T-cell (primary cell): Measurements from ENCODE around the gene PRR5. TPM values are rescaled to one million over a fixed set of nuclear protein-coding genes. Genes with fewer than 3 reads are reported as not detected.
"Not testable (repeated sequence)": the region's sequence is repeated elsewhere in the genome, so short reads cannot be mapped to it uniquely, and the experiment has no call there.

ENCODE experiments used
- ATAC-seq, 4 experiments: fragments of 200-7000 bp in 3 of 4; fragments of 150-1000 bp in 1 of 4; cut with Tn5 transposase; replicated peaks in 1 of 4; 1 replicate in 3 of 4; 2 replicates in 1 of 4; pipeline ENCODE4 v1.10.0; 2021; ENCODE audit warnings: moderate library complexity in 3 of 4, mild to moderate bottlenecking in 2 of 4, moderate number of reproducible peaks in 1 of 4
- CTCF ChIA-PET, 2 donors: fragments of 300-600 bp; sonication (Branson Sonifier 250); formaldehyde crosslinking; loops; one replicate each; lab custom pipeline; 2022; ENCODE audit warnings: antibody characterized with exemption in 2 of 2; lab: Charles Lee
- POLR2A ChIA-PET, 2 donors: fragments of 300-600 bp; sonication (Branson Sonifier 250); formaldehyde crosslinking; loops; one replicate each; lab custom pipeline; 2022; ENCODE audit warnings: antibody characterized with exemption in 2 of 2; lab: Charles Lee
- DNase-seq, 35 experiments: peaks; one replicate each; pipeline versions ENCODE4 v3.0.0 to v3.0.0-alpha.2; 2013 to 2023
- H3K27ac ChIP-seq: one replicate; pipeline ENCODE4 v1.5.1; 2013; ENCODE audit warnings: low read length
- H3K27me3 ChIP-seq, 2 experiments: replicated peaks in 1 of 2; 1 replicate in 1 of 2; 2 replicates in 1 of 2; pipeline versions ENCODE4 v1.6.1 to v1.7.0; 2013; ENCODE audit warnings: low read length in 1 of 2, mixed read lengths in 1 of 2; ENCODE audit not compliant: control insufficient read depth in 2 of 2, insufficient read depth in 2 of 2; ENCODE audit errors: extremely low read depth in 1 of 2
- H3K36me3 ChIP-seq, 2 donors: 1 replicate in 1 of 2; 2 replicates in 1 of 2; pipeline versions ENCODE4 v1.6.1 to v1.7.0; 2013; ENCODE audit warnings: low read length in 1 of 2; ENCODE audit not compliant: control insufficient read depth in 2 of 2, insufficient read depth in 1 of 2; ENCODE audit errors: extremely low read depth in 1 of 2
- H3K4me1 ChIP-seq, 2 experiments: 1 replicate in 1 of 2; 2 replicates in 1 of 2; pipeline versions ENCODE4 v1.6.1 to v1.7.0; 2013; ENCODE audit warnings: low read length in 2 of 2, mixed read lengths in 1 of 2; ENCODE audit not compliant: insufficient read depth in 2 of 2, control insufficient read depth in 1 of 2; ENCODE audit errors: extremely low read depth in 1 of 2
- H3K4me3 ChIP-seq, 2 donors: 1 replicate in 1 of 2; 2 replicates in 1 of 2; pipeline versions ENCODE4 v1.5.1 to v1.7.0; 2013; ENCODE audit warnings: mild to moderate bottlenecking in 2 of 2, low read length in 1 of 2, moderate library complexity in 1 of 2; ENCODE audit not compliant: control insufficient read depth in 1 of 2; ENCODE audit errors: extremely low read depth in 1 of 2
- H3K9me3 ChIP-seq: 2 replicates; pipeline ENCODE4 v1.7.0; 2013
- H3K27ac Mint-ChIP-seq, 2 donors: one replicate each; pipeline ENCODE4 v1.8.0; 2020 to 2021; ENCODE audit warnings: mild to moderate bottlenecking in 2 of 2, mixed read lengths in 2 of 2
- H3K27me3 Mint-ChIP-seq, 2 donors: one replicate each; pipeline ENCODE4 v1.8.0; 2021 to 2022; ENCODE audit warnings: mixed read lengths in 2 of 2
- H3K36me3 Mint-ChIP-seq: one replicate; pipeline ENCODE4 v1.8.0; 2021; ENCODE audit warnings: mixed read lengths
- H3K4me1 Mint-ChIP-seq, 3 donors: one replicate each; pipeline ENCODE4 v1.8.0; 2020 to 2022; ENCODE audit warnings: mixed read lengths in 3 of 3, mild to moderate bottlenecking in 1 of 3
- H3K4me3 Mint-ChIP-seq, 3 donors: one replicate each; pipeline ENCODE4 v1.8.0; 2020 to 2022; ENCODE audit warnings: mild to moderate bottlenecking in 3 of 3, mixed read lengths in 3 of 3, moderate library complexity in 3 of 3
- H3K9me3 Mint-ChIP-seq, 3 donors: one replicate each; pipeline ENCODE4 v1.8.0; 2020 to 2022; ENCODE audit warnings: mixed read lengths in 3 of 3
- WGBS: methylation state at CpG from one replicate; pipeline ENCODE4 v1.1.5; 2013; ENCODE audit warnings: missing lambda C conversion rate; ENCODE audit not compliant: insufficient coverage; 5-methylcytosine and 5-hydroxymethylcytosine counted together
- total RNA-seq, 35 experiments: library from RNA in 6 of 35; stranded (reverse) in 6 of 35; fragments of 120-200 nt in 1 of 35; gene quantifications; one replicate each; pipeline versions ENCODE4 v1.2.1 to v1.2.4 and lab custom pipeline; 2013 to 2026

Gene PRR5
- total RNA-seq, 5 donors from 2014 or later (not counting 1 experiment from before 2014, with no cell fraction given), result 37.0 to 64.0 (median 58.7) TPM

DNA sequence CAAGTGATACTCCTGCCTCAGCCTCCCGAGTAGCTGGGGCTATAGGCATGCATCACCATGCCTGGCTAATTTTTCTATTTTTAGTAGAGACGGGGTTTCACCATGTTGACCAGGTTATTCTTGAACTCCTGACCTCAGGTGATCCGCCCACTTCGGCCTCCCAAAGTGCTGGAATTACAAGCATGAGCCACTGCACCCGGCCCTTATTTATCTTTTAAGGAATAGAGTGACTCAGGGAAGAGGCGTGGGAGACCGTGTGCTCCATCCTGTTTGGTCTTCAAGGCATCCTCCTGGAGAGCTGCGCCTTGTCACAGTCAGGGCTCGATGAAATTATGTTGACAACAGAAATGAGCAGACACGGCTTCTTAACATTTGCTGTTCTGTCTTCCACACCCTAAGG, 37.7 kb downstream of the PRR5 start:
- H3K36me3 ChIP-seq, H3K27ac Mint-ChIP-seq, POLR2A ChIA-PET, H3K4me3 ChIP-seq, H3K36me3 Mint-ChIP-seq, DNase-seq, H3K9me3 ChIP-seq, H3K27me3 ChIP-seq, H3K4me3 Mint-ChIP-seq, H3K9me3 Mint-ChIP-seq, H3K27ac ChIP-seq, H3K4me1 Mint-ChIP-seq, ATAC-seq, CTCF ChIA-PET, H3K27me3 Mint-ChIP-seq: not testable (repeated sequence)
- no CpG with 5 or more reads among the region's 10 CpGs for WGBS
- H3K4me1 ChIP-seq, result peaks cover 0 to 12% of the 10 kb centered on the region in 2 experiments

DNA sequence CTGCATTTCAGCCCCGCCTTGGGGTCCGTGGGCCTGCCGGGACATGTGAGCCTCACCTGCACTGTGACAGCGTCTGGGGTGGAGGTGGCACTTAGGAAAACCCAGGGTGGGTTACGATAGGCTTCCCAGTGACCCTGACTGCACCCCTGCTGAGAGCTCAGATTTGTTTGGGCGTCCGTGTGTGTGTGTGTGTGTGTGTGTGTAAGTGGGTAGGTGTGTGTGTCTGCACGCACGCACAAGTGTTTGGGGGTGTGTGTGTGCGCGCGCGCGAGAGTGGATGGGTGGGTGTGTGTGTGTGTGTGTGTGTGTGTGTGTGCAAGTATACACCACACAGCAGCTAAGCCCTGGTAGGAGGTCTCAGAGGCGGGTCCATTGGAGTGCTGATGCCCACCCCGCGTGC, 38.3 kb downstream of the PRR5 start:
- Mint-ChIP-seq H3K4me1 (peaks cover 3 to 6% (median 3%) of the 10 kb centered on the region in 3 donors), H3K36me3 (no peaks in the 10 kb centered on the region), H3K27ac (no peak overlapping the region), H3K27me3 (no peaks in the 10 kb centered on the region), H3K9me3 (no peaks in the 10 kb centered on the region), H3K4me3 (no peak overlapping the region)
- Histone ChIP-seq H3K27ac (no peak overlapping the region), H3K9me3 (no peaks in the 10 kb centered on the region), H3K4me3 (no peak overlapping the region), H3K27me3 (peaks cover 0 to 2% of the 10 kb centered on the region in 2 experiments), H3K4me1 (peaks cover 0 to 12% of the 10 kb centered on the region in 2 experiments), H3K36me3 (peaks cover 0 to 2% of the 10 kb centered on the region in 2 donors)
- DNase-seq, result no peak
- CTCF ChIA-PET, result interaction anchor here in 1 of 2 donors (0.6 kb wide), 1 partner anchor 1866 kb away, joined by 4 read pairs; no protein-coding TSS in a partner anchor
- ATAC-seq, result no peak
- WGBS, result 100% methylated on average over 1 of the region's 17 CpGs
- POLR2A ChIA-PET, result no interaction called here

DNA sequence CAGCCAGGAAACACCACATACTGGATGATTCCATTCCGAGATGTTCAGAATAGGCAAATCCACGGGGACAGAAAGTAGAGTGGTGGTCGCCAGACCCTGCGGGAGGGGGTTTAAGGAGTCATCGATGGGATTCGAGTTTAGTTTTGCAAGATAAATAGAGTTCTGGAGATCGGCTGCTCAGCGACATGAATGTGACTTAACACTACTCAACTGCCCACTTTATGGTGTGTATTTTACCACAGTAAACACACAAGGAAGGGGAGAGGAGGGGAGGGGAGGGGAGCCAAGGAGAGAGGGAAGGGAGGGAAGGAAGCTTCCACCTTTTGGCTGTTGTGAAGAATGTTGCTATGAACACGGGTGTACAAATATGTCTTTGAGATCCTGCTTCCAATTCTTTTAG, 39.9 kb downstream of the PRR5 start:
- POLR2A ChIA-PET, result no interaction called here

DNA sequence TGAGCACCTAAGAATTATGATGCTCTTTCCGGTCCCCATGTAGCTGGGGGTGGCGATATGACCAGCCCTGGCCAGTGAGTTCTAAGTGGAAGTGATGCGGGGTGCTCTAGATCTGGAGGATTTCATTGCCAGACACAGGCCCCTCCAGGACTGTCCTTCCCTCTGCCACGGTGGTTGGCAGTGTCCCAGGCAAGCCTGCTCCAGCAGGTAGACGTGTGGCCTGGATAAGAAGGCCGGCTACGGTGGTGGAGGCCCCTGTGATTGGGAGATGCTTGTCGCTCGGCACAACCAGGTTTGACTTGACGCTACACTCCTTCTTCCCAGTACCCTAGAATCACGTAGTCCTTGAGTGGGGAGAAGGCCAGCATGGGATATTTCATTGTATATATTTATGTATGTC, 41.2 kb downstream of the PRR5 start:
- H3K4me1 ChIP-seq, result no peaks in the 10 kb centered on the region
- 83% methylated on average over 3 of the region's 11 CpGs for WGBS

More for the DNA sequence above, 39.9 kb downstream of the PRR5 start:
- no peaks in the 10 kb centered on the region for H3K4me1 ChIP-seq
- no peak for ATAC-seq
- H3K9me3 ChIP-seq, result no peaks in the 10 kb centered on the region
- H3K9me3 Mint-ChIP-seq, result no peaks in the 10 kb centered on the region
- peaks cover 0 to 10% of the 10 kb centered on the region in 2 experiments for H3K27me3 ChIP-seq
- CTCF ChIA-PET, result no interaction called here
- H3K36me3 Mint-ChIP-seq, result no peaks in the 10 kb centered on the region
- DNase-seq, result no peak
- H3K4me1 Mint-ChIP-seq, result no peaks in the 10 kb centered on the region
- H3K27ac Mint-ChIP-seq, result no peak overlapping the region
- H3K4me3 Mint-ChIP-seq, result no peak overlapping the region
- peaks cover 3 to 5% of the 10 kb centered on the region in 2 donors for H3K27me3 Mint-ChIP-seq
- 92% methylated on average over 2 of the region's 9 CpGs for WGBS
- H3K27ac ChIP-seq, result no peak overlapping the region
- H3K36me3 ChIP-seq, result peaks cover 0 to 1% of the 10 kb centered on the region in 2 donors
- no peak overlapping the region for H3K4me3 ChIP-seq

DNA sequence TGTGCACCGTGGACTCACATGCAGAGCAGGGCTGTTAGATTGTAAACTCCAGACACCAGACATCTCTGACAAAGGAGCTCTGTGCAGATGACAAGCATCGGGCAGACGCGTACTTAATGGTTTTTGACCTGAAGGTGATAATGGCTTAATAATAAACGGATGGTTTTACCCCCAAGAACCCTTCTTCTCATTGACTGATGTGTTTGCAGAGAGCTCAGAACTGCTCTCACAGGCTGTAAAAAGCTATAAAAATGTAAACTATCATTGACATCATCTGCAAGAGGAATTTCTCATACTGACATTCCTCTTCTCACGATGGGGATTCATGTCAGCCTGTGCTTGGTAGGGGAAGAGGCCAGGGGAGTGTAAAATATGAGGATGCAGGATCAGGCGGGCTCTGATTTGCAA, 41.8 kb downstream of the PRR5 start:
- Mint-ChIP-seq H3K27ac (no peak overlapping the region), H3K36me3 (no peaks in the 10 kb centered on the region), H3K9me3 (no peaks in the 10 kb centered on the region), H3K27me3 (peaks cover 10 to 12% of the 10 kb centered on the region in 2 donors), H3K4me1 (no peaks in the 10 kb centered on the region), H3K4me3 (no peak overlapping the region)
- DNase-seq (no peak), ATAC-seq (no peak)
- ChIA-PET POLR2A (no interaction called here), CTCF (no interaction called here)
- Histone ChIP-seq H3K36me3 (no peaks in the 10 kb centered on the region), H3K4me3 (no peak overlapping the region), H3K4me1 (no peaks in the 10 kb centered on the region), H3K9me3 (no peaks in the 10 kb centered on the region), H3K27ac (no peak overlapping the region), H3K27me3 (peaks cover 0 to 22% of the 10 kb centered on the region in 2 experiments)
- 90% methylated on average over 3 of the region's 7 CpGs for WGBS

More for the DNA sequence above, 41.2 kb downstream of the PRR5 start:
- Mint-ChIP-seq H3K27ac (no peak overlapping the region), H3K4me1 (no peaks in the 10 kb centered on the region), H3K4me3 (no peak overlapping the region), H3K27me3 (peaks cover 7% of the 10 kb centered on the region in 2 donors), H3K9me3 (no peaks in the 10 kb centered on the region), H3K36me3 (no peaks in the 10 kb centered on the region)
- no peak overlapping the region for H3K4me3 ChIP-seq
- H3K27me3 ChIP-seq, result peaks cover 0 to 19% of the 10 kb centered on the region in 2 experiments
- CTCF ChIA-PET, result no interaction called here
- ATAC-seq (no peak), DNase-seq (no peak)
- POLR2A ChIA-PET, result no interaction called here
- no peak overlapping the region for H3K27ac ChIP-seq
- H3K9me3 ChIP-seq, result no peaks in the 10 kb centered on the region
- no peaks in the 10 kb centered on the region for H3K36me3 ChIP-seq

DNA sequence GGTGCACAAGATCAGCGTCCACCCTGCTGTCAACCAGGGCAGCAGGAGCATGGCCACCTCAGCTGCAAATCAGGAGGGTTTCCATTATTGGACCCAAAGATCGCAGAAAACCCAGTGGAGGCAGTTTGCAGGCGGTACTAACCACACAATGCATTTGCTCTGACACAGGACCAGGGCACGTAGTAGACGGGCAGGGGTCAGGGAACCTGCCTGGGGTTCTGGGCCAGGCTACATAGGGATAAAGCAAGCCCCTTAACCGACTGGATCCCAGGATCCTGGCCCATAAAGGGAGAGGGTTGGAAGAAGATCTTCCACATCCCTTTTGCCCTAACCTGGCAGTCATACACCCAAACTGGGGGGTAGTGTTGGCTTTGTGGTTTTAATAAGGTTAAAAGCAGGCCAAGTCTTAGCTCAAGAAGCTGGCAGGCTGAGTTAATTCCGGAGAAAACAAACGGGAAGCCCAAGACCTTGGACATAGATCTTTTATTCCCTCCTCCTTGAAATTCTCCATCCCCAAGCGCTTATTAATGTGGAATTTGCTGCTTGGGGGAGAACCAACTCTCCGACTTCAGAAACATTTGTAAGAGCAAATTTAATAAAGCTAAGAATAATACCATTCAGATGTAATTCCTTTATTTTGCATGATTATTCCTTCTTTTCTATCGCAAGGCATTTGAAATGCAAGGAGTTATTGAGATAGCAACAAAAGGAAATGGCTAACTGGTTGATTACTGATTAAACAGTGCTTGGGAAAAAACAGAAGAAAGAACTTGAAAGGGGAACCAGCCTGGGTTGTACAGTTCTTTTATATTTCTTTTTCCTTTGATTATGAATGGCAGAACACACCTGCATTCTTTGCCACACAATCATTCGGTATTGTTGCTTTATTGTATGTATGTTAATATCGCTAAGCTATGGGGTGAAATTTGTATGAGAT, 44.1 kb downstream of the PRR5 start:
- Histone ChIP-seq H3K27ac (no peak overlapping the region), H3K4me3 (no peak overlapping the region), H3K27me3 (peaks cover 0 to 33% of the 10 kb centered on the region in 2 experiments), H3K36me3 (no peaks in the 10 kb centered on the region), H3K9me3 (no peaks in the 10 kb centered on the region), H3K4me1 (no peaks in the 10 kb centered on the region)
- Mint-ChIP-seq H3K4me1 (no peaks in the 10 kb centered on the region), H3K4me3 (no peak overlapping the region), H3K36me3 (no peaks in the 10 kb centered on the region), H3K27ac (no peak overlapping the region), H3K9me3 (no peaks in the 10 kb centered on the region), H3K27me3 (peaks cover 22 to 25% of the 10 kb centered on the region in 2 donors)
- DNase-seq (no peak), ATAC-seq (no peak)
- POLR2A ChIA-PET, result no interaction called here
- CTCF ChIA-PET, result no interaction called here
- 76% methylated on average over 3 of the region's 13 CpGs for WGBS
